Measurements from ENCODE around the gene SENP8. TPM values are rescaled to one million over a fixed set of nuclear protein-coding genes. Genes with fewer than 3 reads are reported as not detected.

Gene SENP8
- total and polyA plus RNA-seq, 10 donors, result 0.57 to 3.0 (median 1.4) TPM

GRCh38 chr15:72160696-72161245, 42.6 kb downstream of the SENP8 start:
- H3K27me3 ChIP-seq (replicated peaks in 1 of 7), result peaks cover 0 to 3% (median 0%) of the 10 kb centered on the region in 7 donors
- peaks cover 0 to 13% (median 5%) of the 10 kb centered on the region in 6 donors for H3K4me1 ChIP-seq
- intact Hi-C loops (cut with DNase I; ENCODE audit: low total_unique reads), result no loop called here
- no peak overlapping the region for H3K4me3 ChIP-seq
- no peak for TF ChIP-seq POLR2A (IDR thresholded peaks at IDR 0.05)
- TF ChIP-seq POLR2AphosphoS5 (IDR thresholded peaks at IDR 0.05), result no peak
- no peak for TF ChIP-seq CTCF (IDR thresholded peaks at IDR 0.05 in 8 of 11, conservative IDR thresholded peaks at IDR 0.05 in 3 of 11)
- DNase-seq, result no peak
- H3K9me3 ChIP-seq, result no peaks in the 10 kb centered on the region
- WGBS, 5 donors, result 57 to 92% (median 86%) methylated on average over 2 to 5 of the region's 5 CpGs
- no peak overlapping the region for H3K27ac ChIP-seq
- no peaks in the 10 kb centered on the region for H3K36me3 ChIP-seq

DNA sequence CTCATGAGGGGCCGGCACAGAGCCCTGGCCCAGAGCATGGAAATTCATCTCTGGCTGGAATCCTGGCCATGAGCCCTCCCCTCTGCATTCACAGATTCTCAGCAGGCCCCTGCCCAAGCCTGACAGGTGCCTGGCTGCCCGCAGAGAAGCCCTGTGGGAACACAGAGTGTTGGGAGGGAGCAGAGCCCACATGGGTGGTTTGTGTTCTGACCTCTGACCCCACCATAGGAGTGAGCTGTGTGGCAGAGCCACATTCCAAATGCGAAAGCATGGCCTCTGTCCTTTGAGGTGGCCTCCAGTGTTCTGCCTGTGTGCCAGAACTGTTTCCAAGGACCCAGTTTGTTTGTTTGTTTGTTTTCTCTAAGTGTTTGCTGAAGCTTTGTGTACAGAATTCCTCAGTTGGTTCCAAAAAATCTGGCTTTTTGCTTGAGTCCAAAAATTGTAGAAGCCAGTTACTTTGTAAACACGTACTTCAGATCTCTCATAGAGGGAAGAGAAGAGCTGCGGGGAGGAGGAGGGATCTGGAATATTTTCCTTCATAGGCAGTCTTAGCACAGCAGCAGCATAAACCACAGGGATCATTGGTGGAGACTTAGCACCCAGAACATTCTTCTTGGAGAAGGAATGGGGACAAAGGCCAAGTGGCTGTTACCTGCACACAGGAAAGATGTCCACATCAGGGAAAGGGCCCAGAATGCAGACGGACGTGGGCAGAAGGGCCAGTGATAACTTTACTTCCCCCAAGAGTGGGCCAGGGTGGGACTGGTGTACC, 43.3 kb downstream of the SENP8 start:
- no peak overlapping the region for H3K27ac ChIP-seq
- no peaks in the 10 kb centered on the region for H3K9me3 ChIP-seq
- peaks cover 0 to 3% (median 0%) of the 10 kb centered on the region in 7 donors for H3K27me3 ChIP-seq (replicated peaks in 1 of 7)
- peak; percentile 35 for DNase-seq
- no peaks in the 10 kb centered on the region for H3K36me3 ChIP-seq
- WGBS, 5 donors, result 85 to 92% (median 88%) methylated on average over 6 to 7 of the region's 7 CpGs
- peaks cover 0 to 5% (median under 1%) of the 10 kb centered on the region in 6 donors for H3K4me1 ChIP-seq
- intact Hi-C loops (cut with DNase I; ENCODE audit: low total_unique reads), result no loop called here
- TF ChIP-seq POLR2A (IDR thresholded peaks at IDR 0.05) (no peak), CTCF (IDR thresholded peaks at IDR 0.05 in 8 of 11, conservative IDR thresholded peaks at IDR 0.05 in 3 of 11) (no peak), POLR2AphosphoS5 (IDR thresholded peaks at IDR 0.05) (no peak)
- no peak overlapping the region for H3K4me3 ChIP-seq

DNA sequence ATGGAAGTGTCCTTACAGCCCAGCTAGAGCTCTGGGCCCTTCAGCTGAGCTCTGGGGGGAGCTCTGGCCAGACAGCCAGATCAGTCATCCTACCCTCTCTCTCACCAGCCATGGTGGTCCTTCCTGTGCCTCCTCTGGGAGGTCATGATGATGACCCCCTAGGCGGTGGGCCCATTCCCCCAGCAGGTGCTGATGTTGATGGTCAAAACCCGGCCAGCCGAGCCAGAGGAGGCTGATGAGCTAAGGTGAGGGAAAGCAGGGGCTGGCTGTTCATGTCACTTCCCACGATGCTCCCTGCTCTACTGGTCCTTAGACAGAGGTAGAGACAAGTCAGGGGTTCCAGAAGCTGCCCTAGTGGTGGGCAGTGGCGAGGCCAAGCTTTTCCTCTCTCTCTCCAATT, 44.4 kb downstream of the SENP8 start:
- H3K27ac ChIP-seq, result no peak overlapping the region
- no peak for DNase-seq
- 79 to 97% (median 86%) methylated on average over 5 of the region's 5 CpGs for WGBS, 5 donors
- H3K4me1 ChIP-seq, result no peaks in the 10 kb centered on the region
- intact Hi-C loops (cut with DNase I; ENCODE audit: low total_unique reads), result no loop called here
- no peak overlapping the region for H3K4me3 ChIP-seq
- H3K36me3 ChIP-seq, result no peaks in the 10 kb centered on the region
- peaks cover 0 to 7% (median 0%) of the 10 kb centered on the region in 7 donors for H3K27me3 ChIP-seq (replicated peaks in 1 of 7)
- TF ChIP-seq POLR2A (IDR thresholded peaks at IDR 0.05), result no peak
- TF ChIP-seq POLR2AphosphoS5 (IDR thresholded peaks at IDR 0.05), result no peak
- TF ChIP-seq CTCF (IDR thresholded peaks at IDR 0.05 in 8 of 11, conservative IDR thresholded peaks at IDR 0.05 in 3 of 11), result no peak
- H3K9me3 ChIP-seq, result no peaks in the 10 kb centered on the region

DNA sequence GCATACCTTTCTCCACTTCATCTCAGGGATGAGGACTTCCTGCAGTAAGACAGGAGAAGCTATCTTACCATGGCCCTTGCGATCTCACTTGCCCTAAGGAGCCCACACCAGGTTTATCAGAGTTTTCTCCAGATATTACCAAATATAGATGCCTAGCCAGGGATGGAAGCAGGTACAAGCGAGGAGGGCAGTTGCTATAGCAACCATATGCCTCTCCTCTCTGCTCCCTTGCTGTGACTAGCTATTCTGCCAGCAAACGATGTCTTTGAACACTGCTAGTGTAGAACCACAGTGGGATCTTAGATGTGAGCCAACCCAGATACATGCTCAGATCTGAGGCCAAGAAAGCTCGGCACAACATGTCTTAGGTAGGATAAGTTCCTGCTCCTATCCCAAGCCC, 45.5 kb downstream of the SENP8 start:
- DNase-seq, result no peak
- no peak overlapping the region for H3K4me3 ChIP-seq
- WGBS, 5 donors, result 77 to 95% (median 83%) methylated on average over 2 to 4 of the region's 4 CpGs
- intact Hi-C loops (cut with DNase I; ENCODE audit: low total_unique reads), result no loop called here
- H3K36me3 ChIP-seq, result no peaks in the 10 kb centered on the region
- H3K4me1 ChIP-seq, result no peaks in the 10 kb centered on the region
- H3K9me3 ChIP-seq, result no peaks in the 10 kb centered on the region
- no peak overlapping the region for H3K27ac ChIP-seq
- H3K27me3 ChIP-seq (replicated peaks in 1 of 7), result peaks cover 0 to 16% (median 0%) of the 10 kb centered on the region in 7 donors
- TF ChIP-seq CTCF (IDR thresholded peaks at IDR 0.05 in 8 of 11, conservative IDR thresholded peaks at IDR 0.05 in 3 of 11), result no peak
- TF ChIP-seq POLR2A (IDR thresholded peaks at IDR 0.05), result no peak
- no peak for TF ChIP-seq POLR2AphosphoS5 (IDR thresholded peaks at IDR 0.05)
